ENCODE measurements around the gene CPNE2.

- no peak for TF ChIP-seq CTCF (IDR thresholded peaks at IDR 0.05; ENCODE audit: low read length)
- no peak for TF ChIP-seq EZH2 (IDR thresholded peaks at IDR 0.05; ENCODE audit: borderline replicate concordance, low read length)
These were observed 59.0 kb downstream of the CPNE2 start for GRCh38 chr16:57151369-57151768.

All from OCI-LY1 (cell line).